Measurements from ENCODE around the gene PANX1.

Gene PANX1

DNA sequence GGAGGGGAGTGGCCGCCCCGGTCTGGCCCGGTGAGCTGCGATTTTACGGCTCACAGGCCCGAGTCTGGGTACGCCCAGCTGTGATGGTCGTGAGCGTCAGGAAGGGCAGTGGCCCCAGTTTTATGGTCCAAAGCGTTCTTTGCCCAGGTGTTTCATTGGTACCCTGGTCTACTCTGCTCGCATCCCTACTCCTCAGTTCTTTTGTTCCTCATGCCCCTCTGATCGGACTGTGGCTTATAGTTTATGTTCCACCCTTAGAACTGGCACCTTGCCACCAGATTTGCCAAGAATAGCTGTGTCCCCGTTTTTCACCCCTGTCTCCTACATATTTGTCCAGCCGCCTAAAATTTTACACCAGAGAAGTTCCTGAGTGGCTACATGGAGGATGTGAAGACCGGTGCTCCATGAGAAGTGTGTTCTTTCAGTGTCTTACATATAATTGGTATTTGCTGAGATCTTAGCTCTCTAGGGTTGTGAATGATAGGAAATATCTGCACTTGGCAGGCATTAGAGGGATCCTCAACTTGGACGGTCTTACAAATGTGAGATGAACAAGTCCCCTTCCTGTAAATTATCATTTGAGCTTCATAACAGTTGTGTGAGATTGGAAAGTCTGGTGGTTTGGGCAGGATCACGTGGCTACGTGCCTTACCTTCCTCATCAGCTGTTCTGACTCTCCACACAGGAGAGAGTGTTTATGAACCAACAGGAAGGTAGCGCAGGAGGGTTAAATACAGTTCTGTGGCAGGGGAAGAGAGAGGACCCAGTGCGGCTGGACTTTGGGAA is 1.1 kb downstream of the PANX1 start:
- no peak for DNase-seq

- no peak for DNase-seq
Measured at GRCh38 chr11:94130298-94131046, 1.8 kb downstream of the PANX1 start.

DNA sequence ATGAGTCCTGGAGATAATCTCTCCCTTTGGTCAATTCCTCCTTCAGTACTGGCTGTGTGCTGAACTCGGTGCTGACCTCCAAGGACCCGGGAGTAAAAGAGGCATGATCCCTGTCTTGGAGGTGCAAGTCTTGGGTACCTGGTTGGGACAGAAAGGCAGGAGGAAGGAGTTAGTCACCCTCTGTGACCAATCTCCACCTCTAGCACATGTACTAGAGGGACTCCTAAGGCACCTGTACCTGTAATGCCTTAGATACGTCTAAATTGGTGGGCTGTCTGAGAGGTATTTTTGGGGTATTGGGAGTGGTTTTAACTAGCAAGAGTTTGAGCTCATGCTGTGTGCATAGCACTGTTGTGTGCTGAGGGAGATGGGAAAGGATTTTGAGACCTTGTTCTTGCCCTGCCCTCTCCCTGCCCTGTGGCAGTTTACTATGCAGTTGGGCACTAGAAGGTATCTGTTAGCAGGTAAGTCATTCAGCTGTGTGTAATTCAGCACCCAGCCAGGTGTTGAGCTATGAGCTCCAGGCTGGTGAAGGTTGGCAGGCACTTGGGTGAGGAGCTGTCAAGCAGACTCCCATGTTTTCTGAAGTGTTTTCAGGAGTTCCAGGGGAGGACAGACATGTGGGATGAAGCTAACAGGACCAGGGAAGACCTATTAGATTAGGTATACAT is 2.5 kb downstream of the PANX1 start:
- DNase-seq: peak; percentile 26

- DNase-seq: no peak
Measured at GRCh38 chr11:94131718-94132115, 3.1 kb downstream of the PANX1 start.

DNA sequence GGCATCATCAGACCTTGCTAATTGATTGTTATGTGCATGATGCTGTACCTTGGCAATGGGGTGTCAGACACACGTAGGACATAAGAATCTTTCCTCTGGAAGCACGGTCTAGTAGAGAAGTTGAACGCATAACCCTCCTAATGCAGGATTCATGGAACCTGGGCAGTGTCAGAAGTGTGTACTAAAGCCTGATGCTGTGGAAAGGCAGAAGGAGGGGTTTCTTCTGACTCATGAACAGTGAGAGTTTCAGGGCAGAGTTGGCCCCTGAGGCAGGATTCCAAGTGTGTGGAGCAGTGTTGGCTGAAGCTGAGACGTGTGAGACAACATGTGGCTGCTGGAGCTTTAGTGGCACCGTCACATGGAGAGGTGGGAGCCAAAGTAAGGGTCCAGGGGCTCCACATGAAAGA is 3.5 kb downstream of the PANX1 start:
- no peak for DNase-seq

GRCh38 chr11:94132823-94133408 is 4.3 kb downstream of the PANX1 start:
- DNase-seq: no peak

- DNase-seq: no peak
Measured at GRCh38 chr11:94133752-94134151, 5.1 kb downstream of the PANX1 start.

- DNase-seq: no peak
Measured at GRCh38 chr11:94134651-94135512, 6.2 kb downstream of the PANX1 start.

DNA sequence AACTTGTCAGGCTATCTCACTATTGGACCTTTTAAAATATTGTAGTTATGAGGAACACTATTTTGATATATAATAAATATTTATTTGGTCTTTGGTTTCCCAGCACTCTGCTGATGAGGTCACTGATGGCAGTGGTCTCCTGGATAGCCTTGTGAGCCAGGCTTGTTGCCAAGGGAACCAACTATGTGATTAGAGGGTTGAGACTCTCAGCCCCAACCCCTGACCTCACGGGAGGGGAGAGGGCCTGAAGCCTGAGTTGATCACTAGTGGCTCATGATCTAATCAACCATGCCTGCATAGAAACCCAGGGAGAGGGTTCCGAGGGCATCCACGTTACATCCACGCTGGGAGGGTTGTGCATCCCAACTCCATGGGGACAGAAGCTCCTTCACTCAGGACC is 10.8 kb downstream of the PANX1 start:
- DNase-seq: no peak

DNA sequence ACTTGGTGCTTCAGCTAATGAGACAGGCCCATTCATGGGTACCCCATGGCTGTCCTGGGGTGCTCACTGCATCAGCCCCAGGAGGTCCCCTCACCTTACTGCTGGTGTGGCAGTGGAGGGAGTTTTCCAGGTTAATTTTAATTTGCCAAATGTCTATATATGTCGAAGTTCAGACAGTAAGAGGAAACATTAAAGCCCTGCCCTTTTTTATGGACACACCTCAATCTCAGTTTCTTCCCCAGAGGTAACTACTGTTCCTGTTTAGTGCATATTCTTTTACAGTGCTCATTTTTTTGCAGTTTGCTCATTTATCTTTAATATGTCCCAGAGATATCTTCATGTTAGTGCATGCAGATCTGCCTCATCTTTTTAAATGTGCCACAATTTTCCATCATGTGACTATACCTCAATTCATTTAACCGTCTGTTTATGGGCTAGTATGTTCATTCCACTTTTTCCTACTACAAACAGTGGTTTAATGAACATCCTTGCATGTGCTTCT is 11.6 kb downstream of the PANX1 start:
- DNase-seq: no peak

GRCh38 chr11:94141511-94142307 is 13.1 kb downstream of the PANX1 start:
- no peak for DNase-seq

DNA sequence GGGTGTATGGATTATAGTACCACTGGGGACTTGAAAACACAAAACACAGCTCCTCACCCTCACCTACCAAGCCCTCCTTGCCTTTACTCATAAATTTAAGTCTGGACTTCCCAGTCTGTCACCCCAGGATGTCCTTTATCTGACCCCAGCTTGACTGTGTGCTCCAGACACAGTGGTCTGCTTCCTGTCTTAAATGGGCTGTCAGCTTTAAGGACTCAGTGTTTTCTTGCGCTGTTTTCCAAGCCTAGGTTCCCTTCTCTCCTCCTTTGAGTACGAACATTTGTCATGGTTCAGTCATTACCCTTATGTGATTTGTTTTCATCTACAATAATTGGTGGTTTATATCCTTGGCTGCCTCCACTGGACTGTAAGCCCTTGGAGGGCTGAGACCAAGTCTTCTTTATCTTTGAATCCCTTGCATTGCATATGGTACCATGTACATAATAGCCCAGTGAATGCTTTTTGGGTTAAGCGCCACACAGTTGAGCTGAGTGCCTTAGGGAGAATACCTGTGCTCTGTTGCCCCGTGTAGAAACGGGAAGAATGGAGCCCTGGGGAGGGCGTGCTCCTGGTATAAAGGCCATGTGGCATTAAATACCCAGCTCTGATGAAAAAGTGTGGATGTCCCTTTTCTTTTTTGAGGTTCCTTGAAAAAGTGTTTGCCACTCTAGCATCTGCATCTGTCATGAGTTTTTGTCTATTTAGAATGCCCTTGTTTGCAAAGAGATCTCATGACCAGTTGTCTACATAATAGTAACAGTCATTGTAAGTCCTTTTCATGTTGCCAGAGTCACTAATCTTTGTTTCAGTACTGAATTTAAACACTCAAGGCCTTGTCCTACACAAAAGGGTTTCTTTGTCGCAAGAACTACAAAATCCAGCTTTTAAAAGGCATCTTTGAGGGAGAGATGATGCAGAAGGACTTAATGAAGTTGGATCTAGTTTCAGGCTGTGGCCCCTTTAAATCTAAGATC is 14.0 kb downstream of the PANX1 start:
- no peak for DNase-seq

DNA sequence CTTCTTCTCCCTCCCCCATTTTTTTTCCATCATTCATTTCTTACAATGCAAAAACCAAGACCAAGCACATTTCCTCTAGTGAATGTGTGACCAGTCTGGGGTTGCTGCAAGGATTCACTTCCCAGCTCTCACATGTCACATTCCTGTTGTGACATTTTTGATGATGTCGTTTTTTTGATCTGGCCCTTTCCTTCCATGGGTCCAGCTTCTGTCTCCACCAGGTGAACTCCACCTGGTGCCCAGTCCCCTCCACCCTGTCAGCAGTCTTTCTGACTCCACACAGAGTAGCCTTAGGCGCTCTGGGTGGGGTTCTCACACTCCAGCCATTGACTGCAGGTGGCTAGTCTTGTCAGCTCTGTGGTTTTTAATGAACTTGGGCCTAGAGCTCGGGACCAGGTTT is 15.6 kb downstream of the PANX1 start:
- no peak for DNase-seq

DNA sequence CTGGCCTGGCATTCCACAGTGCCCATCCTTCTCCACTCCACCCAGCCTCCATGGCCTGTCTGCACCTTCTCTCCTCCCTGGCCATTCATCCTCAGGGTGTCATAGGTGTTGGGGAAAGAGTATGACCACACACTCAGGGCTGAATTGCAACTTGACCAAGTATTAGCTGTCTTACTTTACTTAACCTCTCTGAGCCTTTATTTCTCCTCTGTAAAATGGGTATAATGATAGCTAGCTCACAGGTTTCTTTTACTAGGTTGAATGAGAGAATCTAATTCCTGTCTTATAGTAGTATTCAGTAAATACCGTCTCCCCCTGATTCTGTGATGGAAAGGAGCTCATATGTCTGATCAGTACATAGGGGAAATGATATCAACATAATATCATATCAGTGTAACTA is 16.0 kb downstream of the PANX1 start:
- DNase-seq: no peak

GRCh38 chr11:94145431-94145830 is 16.8 kb downstream of the PANX1 start:
- no peak for DNase-seq

DNA sequence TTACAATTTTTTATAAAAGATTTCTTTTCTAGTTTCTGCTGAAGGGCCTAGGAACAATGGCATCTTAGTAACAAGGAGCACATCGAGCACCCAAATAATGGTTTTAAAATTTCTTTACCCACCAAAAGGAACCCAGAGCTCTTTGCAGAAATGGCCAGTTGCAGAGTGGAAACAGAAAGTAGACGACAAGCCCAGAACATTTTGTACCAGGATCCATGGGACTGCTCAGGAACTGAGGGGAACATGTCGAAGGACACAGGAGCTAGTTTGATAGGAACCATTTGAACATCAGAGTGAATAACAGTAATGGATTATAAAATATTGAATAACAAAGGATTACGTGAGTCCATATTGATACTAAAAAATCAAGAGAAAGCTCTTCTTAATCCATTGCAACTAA is 17.3 kb downstream of the PANX1 start:
- DNase-seq: no peak

GRCh38 chr11:94147433-94147845 is 18.8 kb downstream of the PANX1 start:
- DNase-seq: no peak

- no peak for DNase-seq
Measured at GRCh38 chr11:94148189-94148588, 19.5 kb downstream of the PANX1 start.

- no peak for DNase-seq
Measured at GRCh38 chr11:94149431-94150017, 20.9 kb downstream of the PANX1 start.

GRCh38 chr11:94150056-94150455 is 21.4 kb downstream of the PANX1 start:
- DNase-seq: no peak

All from NCI-H2029 (cell line).